ENCODE measurements around the gene PDE8B.
"Not testable (repeated sequence)": the region's sequence is repeated elsewhere in the genome, so short reads cannot be mapped to it uniquely, and the experiment has no call there.

PDE8B gene

GRCh38 chr5:77431719-77432118 is 221.2 kb downstream of the PDE8B start:
- Mint-ChIP-seq H3K4me3 (no peak overlapping the region), H3K36me3 (ENCODE audit: low read depth) (peaks cover 17% of the 10 kb centered on the region), H3K27me3 (no peaks in the 10 kb centered on the region), H3K4me1 (peaks cover 3% of the 10 kb centered on the region), H3K27ac (no peak overlapping the region), H3K9me3 (no peaks in the 10 kb centered on the region)
- DNase-seq (no peak), ATAC-seq (no peak)

DNA sequence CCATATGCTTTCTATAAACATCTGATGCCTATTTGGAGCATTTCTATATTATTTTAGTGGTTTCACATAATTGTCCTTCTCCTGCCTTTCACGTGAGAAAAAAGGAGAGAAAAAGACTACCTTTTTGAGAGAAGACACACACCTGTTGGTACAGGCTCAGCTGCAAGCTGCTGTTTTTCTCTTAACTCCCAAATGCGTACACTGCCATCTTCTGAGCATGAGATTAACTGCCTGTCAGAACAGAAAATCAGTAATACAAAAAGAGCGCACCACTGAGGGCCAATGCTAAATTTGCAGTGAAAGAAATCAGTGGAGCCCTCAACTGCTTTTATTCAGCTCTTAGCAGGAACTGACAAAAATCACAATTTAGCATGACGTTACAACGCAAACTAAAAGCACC is 226.7 kb downstream of the PDE8B start:
- DNase-seq = no peak
- H3K4me3 Mint-ChIP-seq = no peak overlapping the region
- no peak overlapping the region for H3K27ac Mint-ChIP-seq
- no peaks in the 10 kb centered on the region for H3K9me3 Mint-ChIP-seq
- H3K36me3 Mint-ChIP-seq (ENCODE audit: low read depth) = peaks cover 16% of the 10 kb centered on the region
- no peaks in the 10 kb centered on the region for H3K27me3 Mint-ChIP-seq
- no peaks in the 10 kb centered on the region for H3K4me1 Mint-ChIP-seq
- no peak for ATAC-seq

- Mint-ChIP-seq H3K27me3 (no peaks in the 10 kb centered on the region), H3K4me1 (no peaks in the 10 kb centered on the region), H3K36me3 (ENCODE audit: low read depth) (peaks cover 9% of the 10 kb centered on the region), H3K9me3 (no peaks in the 10 kb centered on the region), H3K4me3 (no peak overlapping the region), H3K27ac (no peak overlapping the region)
- DNase-seq (no peak), ATAC-seq (no peak)
These were observed 227.6 kb downstream of the PDE8B start for GRCh38 chr5:77438071-77438470.

DNA sequence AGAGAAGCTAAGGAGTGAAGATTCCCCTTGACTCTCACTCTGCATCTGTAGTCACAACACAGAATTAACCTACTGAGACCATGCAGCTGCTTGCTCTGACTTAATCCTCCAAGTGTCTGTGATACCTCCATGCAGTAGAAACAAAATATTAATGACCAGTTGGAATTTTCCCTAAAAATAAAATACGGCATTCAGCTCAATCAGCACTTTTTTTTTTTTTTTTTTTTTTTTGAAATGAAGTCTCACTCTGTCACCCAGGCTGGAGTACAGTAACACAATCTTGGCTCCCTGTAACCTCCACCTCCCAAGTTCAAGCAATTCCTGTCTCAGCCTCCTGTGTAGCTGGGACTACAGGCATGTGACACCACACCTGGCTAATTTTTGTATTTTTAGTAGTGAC is 233.2 kb downstream of the PDE8B start:
- no peak overlapping the region for H3K27ac Mint-ChIP-seq
- peaks cover 4% of the 10 kb centered on the region for H3K9me3 Mint-ChIP-seq
- H3K36me3 Mint-ChIP-seq (ENCODE audit: low read depth) = peaks cover 36% of the 10 kb centered on the region
- H3K27me3 Mint-ChIP-seq = no peaks in the 10 kb centered on the region
- no peak overlapping the region for H3K4me3 Mint-ChIP-seq
- DNase-seq (no peak), ATAC-seq (no peak)
- H3K4me1 Mint-ChIP-seq = no peaks in the 10 kb centered on the region

GRCh38 chr5:77444356-77444755 is 233.9 kb downstream of the PDE8B start:
- peaks cover 4% of the 10 kb centered on the region for H3K9me3 Mint-ChIP-seq
- no peak for ATAC-seq
- H3K27me3 Mint-ChIP-seq = no peaks in the 10 kb centered on the region
- H3K4me1 Mint-ChIP-seq = no peaks in the 10 kb centered on the region
- H3K4me3 Mint-ChIP-seq = no peak overlapping the region
- no peak for DNase-seq
- H3K36me3 Mint-ChIP-seq (ENCODE audit: low read depth) = peaks cover 40% of the 10 kb centered on the region
- no peak overlapping the region for H3K27ac Mint-ChIP-seq

DNA sequence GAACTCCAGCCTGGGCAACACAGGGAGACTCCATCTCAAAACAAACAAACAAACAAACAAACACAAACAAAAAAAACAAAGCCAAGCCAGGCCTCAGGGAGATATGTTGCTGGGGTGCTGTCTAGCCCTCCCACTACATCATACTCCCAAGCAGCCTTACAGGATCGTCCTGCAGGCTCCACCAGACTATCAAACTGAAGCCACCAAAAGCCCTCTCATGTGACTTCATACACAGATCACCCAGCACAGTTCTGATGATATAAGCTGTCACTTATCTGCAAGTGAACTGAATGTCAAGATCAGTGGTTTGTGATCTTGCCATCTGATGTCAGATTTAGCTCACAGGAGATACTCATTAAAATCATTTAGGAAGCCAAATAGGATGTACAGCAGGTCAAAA is 238.4 kb downstream of the PDE8B start:
- peaks cover 51% of the 10 kb centered on the region for H3K36me3 Mint-ChIP-seq (ENCODE audit: low read depth)
- no peak for DNase-seq

GRCh38 chr5:77449277-77449676 is 238.8 kb downstream of the PDE8B start:
- Mint-ChIP-seq H3K4me3 (no peak overlapping the region), H3K36me3 (ENCODE audit: low read depth) (peaks cover 50% of the 10 kb centered on the region), H3K27ac (no peak overlapping the region), H3K4me1 (no peaks in the 10 kb centered on the region), H3K9me3 (peaks cover 4% of the 10 kb centered on the region), H3K27me3 (no peaks in the 10 kb centered on the region)
- DNase-seq = no peak
- no peak for ATAC-seq

More for the DNA sequence above, 238.4 kb downstream of the PDE8B start:
- Mint-ChIP-seq H3K4me1 (no peaks in the 10 kb centered on the region), H3K9me3 (peaks cover 4% of the 10 kb centered on the region), H3K4me3 (no peak overlapping the region), H3K27me3 (no peaks in the 10 kb centered on the region), H3K27ac (no peak overlapping the region)
- no peak for ATAC-seq

- H3K27ac Mint-ChIP-seq = no peak overlapping the region
- ATAC-seq (no peak), DNase-seq (no peak)
- H3K9me3 Mint-ChIP-seq = peaks cover 4% of the 10 kb centered on the region
- no peaks in the 10 kb centered on the region for H3K4me1 Mint-ChIP-seq
- no peaks in the 10 kb centered on the region for H3K27me3 Mint-ChIP-seq
- H3K4me3 Mint-ChIP-seq = no peak overlapping the region
- peaks cover 45% of the 10 kb centered on the region for H3K36me3 Mint-ChIP-seq (ENCODE audit: low read depth)
These were observed 239.5 kb downstream of the PDE8B start for GRCh38 chr5:77449981-77450380.

DNA sequence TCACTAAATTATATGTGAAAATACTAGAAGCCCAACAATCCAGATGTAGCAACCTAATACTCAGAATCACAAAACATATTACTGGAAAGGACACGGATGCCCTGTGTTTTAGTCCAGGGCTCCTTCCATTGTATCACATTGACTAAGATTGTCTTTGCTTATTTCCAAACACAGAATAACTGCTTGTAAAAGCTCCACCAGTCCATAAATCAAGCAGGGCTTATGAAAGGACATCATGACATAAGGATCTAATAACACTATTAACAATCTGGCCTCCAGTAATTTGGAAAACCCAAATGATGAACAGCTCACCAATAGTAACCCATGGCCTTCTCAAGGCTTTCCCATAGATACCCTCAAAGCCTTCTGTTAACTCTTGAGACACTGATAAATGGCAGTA is 241.9 kb downstream of the PDE8B start:
- Mint-ChIP-seq H3K27ac (no peak overlapping the region), H3K27me3 (no peaks in the 10 kb centered on the region), H3K9me3 (peaks cover 2% of the 10 kb centered on the region), H3K36me3 (ENCODE audit: low read depth) (peaks cover 31% of the 10 kb centered on the region), H3K4me3 (no peak overlapping the region), H3K4me1 (no peaks in the 10 kb centered on the region)
- ATAC-seq (no peak), DNase-seq (no peak)

DNA sequence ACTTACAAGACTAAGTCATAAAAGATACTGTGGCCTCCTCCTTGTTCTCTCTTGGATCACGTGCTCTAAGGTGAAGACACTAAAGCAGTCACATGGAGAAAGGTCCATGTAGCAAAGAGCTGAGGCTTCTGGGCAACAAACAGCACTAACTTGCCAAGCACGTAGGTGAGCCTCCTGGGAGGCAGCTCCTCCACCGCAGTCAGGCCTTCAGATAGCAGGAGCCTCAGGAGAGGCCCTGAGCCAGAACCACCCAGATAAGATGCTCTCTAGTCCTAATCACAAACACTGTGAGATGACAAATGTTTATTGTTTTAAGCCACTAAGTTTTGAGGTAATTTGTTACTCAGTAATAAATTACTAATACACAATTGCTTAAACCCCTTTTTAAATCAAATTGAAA is 243.6 kb downstream of the PDE8B start:
- Mint-ChIP-seq H3K9me3 (no peaks in the 10 kb centered on the region), H3K4me1 (no peaks in the 10 kb centered on the region), H3K4me3 (no peak overlapping the region), H3K27me3 (no peaks in the 10 kb centered on the region), H3K27ac (no peak overlapping the region), H3K36me3 (ENCODE audit: low read depth) (peaks cover 22% of the 10 kb centered on the region)
- DNase-seq (no peak), ATAC-seq (no peak)

- Mint-ChIP-seq H3K4me1 (no peaks in the 10 kb centered on the region), H3K27ac (no peak overlapping the region), H3K9me3 (no peaks in the 10 kb centered on the region), H3K36me3 (ENCODE audit: low read depth) (peaks cover 7% of the 10 kb centered on the region), H3K27me3 (no peaks in the 10 kb centered on the region), H3K4me3 (no peak overlapping the region)
- no peak for DNase-seq
- ATAC-seq = no peak
These were observed 250.8 kb downstream of the PDE8B start for GRCh38 chr5:77461287-77461686.

- H3K27me3 Mint-ChIP-seq = no peaks in the 10 kb centered on the region
- no peak for DNase-seq
- no peak for ATAC-seq
- peaks cover 15% of the 10 kb centered on the region for H3K36me3 Mint-ChIP-seq (ENCODE audit: low read depth)
- H3K9me3 Mint-ChIP-seq = peaks cover 3% of the 10 kb centered on the region
- no peaks in the 10 kb centered on the region for H3K4me1 Mint-ChIP-seq
- H3K27ac Mint-ChIP-seq = no peak overlapping the region
- H3K4me3 Mint-ChIP-seq = no peak overlapping the region
These were observed 253.4 kb downstream of the PDE8B start for GRCh38 chr5:77463905-77464304.

- ATAC-seq, H3K27ac Mint-ChIP-seq, H3K27me3 Mint-ChIP-seq, H3K4me3 Mint-ChIP-seq, H3K4me1 Mint-ChIP-seq, DNase-seq: not testable (repeated sequence)
- Mint-ChIP-seq H3K36me3 (ENCODE audit: low read depth) (peaks cover 41% of the 10 kb centered on the region), H3K9me3 (peaks cover 26% of the 10 kb centered on the region)
These were observed 258.4 kb downstream of the PDE8B start for GRCh38 chr5:77468875-77469274.

DNA sequence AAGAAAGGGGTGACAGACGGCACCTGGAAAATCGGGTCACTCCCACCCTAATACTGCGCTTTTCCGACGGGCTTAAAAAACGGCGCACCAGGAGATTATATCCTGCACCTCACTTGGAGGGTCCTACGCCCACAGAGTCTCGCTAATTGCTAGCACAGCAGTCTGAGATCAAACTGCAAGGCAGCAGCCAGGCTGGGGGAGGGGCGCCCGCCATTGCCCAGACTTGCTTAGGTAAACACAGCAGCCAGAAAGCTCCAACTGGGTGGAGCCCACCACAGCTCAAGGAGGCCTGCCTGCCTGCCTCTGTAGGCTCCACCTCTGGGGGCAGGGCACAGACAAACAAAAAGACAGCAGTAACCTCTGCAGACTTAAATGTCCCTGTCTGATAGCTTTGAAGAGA is 264.6 kb downstream of the PDE8B start:
- not testable (repeated sequence) for H3K27ac Mint-ChIP-seq, ATAC-seq, H3K4me1 Mint-ChIP-seq, H3K4me3 Mint-ChIP-seq, H3K27me3 Mint-ChIP-seq, DNase-seq
- H3K9me3 Mint-ChIP-seq = peaks cover 19% of the 10 kb centered on the region
- peaks cover 31% of the 10 kb centered on the region for H3K36me3 Mint-ChIP-seq (ENCODE audit: low read depth)

All from activated naive CD8-positive, alpha-beta T cell treated with anti-CD3 and anti-CD28 coated beads, Interleukin-2, amount 50 U/mL, for 24 hours (primary cell).